Parathyroid adenoma (tissue), 2 donors: ENCODE results near the gene DYNC2LI1.

Experiments
- H2AFZ ChIP-seq: fragments of 300-600 bp; sonication (generic); one replicate; pipeline ENCODE4 v1.7.0; 2017; ENCODE audit warnings: antibody characterized with exemption, mild to moderate bottlenecking
- H3K27ac ChIP-seq: fragments of 300-600 bp; sonication (generic); one replicate; pipeline ENCODE4 v1.7.0; 2017
- H3K27me3 ChIP-seq: fragments of 300-600 bp; sonication (generic); one replicate; pipeline ENCODE4 v1.7.0; 2017; ENCODE audit warnings: low read length; ENCODE audit not compliant: control insufficient read depth, insufficient read depth
- H3K36me3 ChIP-seq: fragments of 300-600 bp; sonication (generic); one replicate; pipeline ENCODE4 v1.7.0; 2017; ENCODE audit warnings: low read length; ENCODE audit not compliant: control insufficient read depth, insufficient read depth
- H3K4me1 ChIP-seq: fragments of 300-600 bp; sonication (generic); one replicate; pipeline ENCODE4 v1.7.0; 2017; ENCODE audit warnings: control low read depth
- H3K4me2 ChIP-seq: fragments of 300-600 bp; sonication (generic); one replicate; pipeline ENCODE4 v1.7.0; 2017; ENCODE audit warnings: low read length
- H3K4me3 ChIP-seq: fragments of 300-600 bp; sonication (generic); one replicate; pipeline ENCODE4 v1.7.0; 2017; ENCODE audit warnings: low read depth, low read length
- H3K79me2 ChIP-seq: fragments of 300-600 bp; sonication (generic); one replicate; pipeline ENCODE4 v1.7.0; 2017; ENCODE audit warnings: control low read depth
- H3K9ac ChIP-seq: fragments of 300-600 bp; sonication (generic); one replicate; pipeline ENCODE4 v1.7.0; 2017; ENCODE audit warnings: mild to moderate bottlenecking
- H3K9me3 ChIP-seq: fragments of 300-600 bp; sonication (generic); one replicate; pipeline ENCODE4 v1.7.0; 2017; ENCODE audit warnings: low read length; ENCODE audit not compliant: control insufficient read depth
- TF ChIP-seq, protein P1 (sequence below): fragments of 300-600 bp; sonication (generic); IDR thresholded peaks from one replicate; pipeline ENCODE4 v1.7.0; 2017; ENCODE audit warnings: antibody characterized with exemption, mild to moderate bottlenecking
- donor health status: primary hyperparathyroidism.

DYNC2LI1 gene

DNA sequence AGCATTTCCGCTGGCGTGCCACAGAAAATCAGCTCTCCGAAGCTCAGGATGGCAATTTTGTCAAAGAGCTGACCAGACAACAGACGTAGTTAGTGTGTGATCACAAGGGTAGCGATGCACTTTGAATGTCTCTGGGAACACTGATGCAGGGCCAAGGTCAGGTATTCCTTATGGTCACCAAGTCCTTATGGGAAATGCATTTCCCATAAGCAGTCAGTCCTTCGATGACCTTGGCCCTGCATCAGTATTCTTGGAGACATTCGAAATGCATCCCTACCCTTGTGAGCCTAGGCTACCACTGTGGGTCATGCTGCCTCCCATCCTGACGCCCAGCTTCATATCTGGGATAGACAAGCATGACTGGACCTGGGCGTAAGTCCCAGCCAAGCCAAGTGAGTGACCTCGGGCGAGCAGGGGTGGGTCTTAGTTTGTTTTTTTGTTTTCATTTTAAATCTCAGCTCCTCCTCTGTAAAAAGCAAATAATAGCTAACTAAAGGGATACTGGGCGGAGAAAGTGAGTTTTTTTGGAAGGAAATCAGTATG is 51.2 kb downstream of the DYNC2LI1 start:
- Histone ChIP-seq H3K27me3 (no peaks in the 10 kb centered on the region), H3K4me2 (no peak overlapping the region), H3K9me3 (no peaks in the 10 kb centered on the region), H3K79me2 (no peaks in the 10 kb centered on the region), H2AFZ (no peak overlapping the region), H3K9ac (no peak overlapping the region), H3K36me3 (no peaks in the 10 kb centered on the region), H3K27ac (no peak overlapping the region), H3K4me1 (peaks cover 4% of the 10 kb centered on the region), H3K4me3 (no peak overlapping the region)
- TF ChIP-seq, protein P1, sequence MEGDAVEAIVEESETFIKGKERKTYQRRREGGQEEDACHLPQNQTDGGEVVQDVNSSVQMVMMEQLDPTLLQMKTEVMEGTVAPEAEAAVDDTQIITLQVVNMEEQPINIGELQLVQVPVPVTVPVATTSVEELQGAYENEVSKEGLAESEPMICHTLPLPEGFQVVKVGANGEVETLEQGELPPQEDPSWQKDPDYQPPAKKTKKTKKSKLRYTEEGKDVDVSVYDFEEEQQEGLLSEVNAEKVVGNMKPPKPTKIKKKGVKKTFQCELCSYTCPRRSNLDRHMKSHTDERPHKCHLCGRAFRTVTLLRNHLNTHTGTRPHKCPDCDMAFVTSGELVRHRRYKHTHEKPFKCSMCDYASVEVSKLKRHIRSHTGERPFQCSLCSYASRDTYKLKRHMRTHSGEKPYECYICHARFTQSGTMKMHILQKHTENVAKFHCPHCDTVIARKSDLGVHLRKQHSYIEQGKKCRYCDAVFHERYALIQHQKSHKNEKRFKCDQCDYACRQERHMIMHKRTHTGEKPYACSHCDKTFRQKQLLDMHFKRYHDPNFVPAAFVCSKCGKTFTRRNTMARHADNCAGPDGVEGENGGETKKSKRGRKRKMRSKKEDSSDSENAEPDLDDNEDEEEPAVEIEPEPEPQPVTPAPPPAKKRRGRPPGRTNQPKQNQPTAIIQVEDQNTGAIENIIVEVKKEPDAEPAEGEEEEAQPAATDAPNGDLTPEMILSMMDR = no peak

DNA sequence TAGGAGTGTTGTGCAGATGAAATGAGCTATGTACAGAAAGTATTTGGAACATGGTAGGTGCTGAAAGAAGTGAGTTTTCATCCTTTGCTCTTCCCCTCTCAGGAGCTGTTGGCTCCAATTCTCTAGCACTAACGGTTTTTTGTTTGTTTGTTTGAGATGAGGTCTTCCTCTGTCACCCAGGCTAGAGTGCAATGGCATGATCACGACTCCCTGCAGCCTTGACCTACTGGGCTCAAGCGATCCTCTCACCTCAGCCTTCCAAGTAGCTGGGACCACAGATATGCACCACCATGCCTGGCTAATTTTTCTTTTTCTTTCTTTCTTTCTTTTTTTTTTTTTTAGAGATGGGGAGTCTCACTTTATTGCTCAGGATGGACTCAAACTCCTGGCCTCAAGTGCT is 52.0 kb downstream of the DYNC2LI1 start:
- Histone ChIP-seq H3K36me3 (no peaks in the 10 kb centered on the region), H3K27ac (no peak overlapping the region), H3K79me2 (no peaks in the 10 kb centered on the region), H3K9me3 (no peaks in the 10 kb centered on the region), H3K4me3 (no peak overlapping the region), H3K4me1 (peaks cover 4% of the 10 kb centered on the region), H3K4me2 (no peak overlapping the region), H2AFZ (no peak overlapping the region), H3K9ac (no peak overlapping the region), H3K27me3 (no peaks in the 10 kb centered on the region)
- TF ChIP-seq, protein P1 = no peak

- Histone ChIP-seq H3K4me2 (no peak overlapping the region), H3K9me3 (no peaks in the 10 kb centered on the region), H2AFZ (no peak overlapping the region), H3K27ac (no peak overlapping the region), H3K4me3 (no peak overlapping the region), H3K27me3 (no peaks in the 10 kb centered on the region), H3K79me2 (no peaks in the 10 kb centered on the region), H3K4me1 (peaks cover 4% of the 10 kb centered on the region), H3K36me3 (no peaks in the 10 kb centered on the region), H3K9ac (no peak overlapping the region)
- TF ChIP-seq, protein P1 = no peak
Observed at GRCh38 chr2:43826305-43827250, 52.7 kb downstream of the DYNC2LI1 start.

GRCh38 chr2:43831543-43832294 is 57.9 kb downstream of the DYNC2LI1 start:
- no peaks in the 10 kb centered on the region for H3K79me2 ChIP-seq
- H3K9ac ChIP-seq = no peak overlapping the region
- no peaks in the 10 kb centered on the region for H3K9me3 ChIP-seq
- H3K4me1 ChIP-seq = no peaks in the 10 kb centered on the region
- H2AFZ ChIP-seq = peak overlapping the region; percentile 46
- H3K27me3 ChIP-seq = no peaks in the 10 kb centered on the region
- H3K36me3 ChIP-seq = no peaks in the 10 kb centered on the region
- TF ChIP-seq, protein P1 = no peak
- H3K4me2 ChIP-seq = peak overlapping the region; percentile 43
- H3K27ac ChIP-seq = no peak overlapping the region
- no peak overlapping the region for H3K4me3 ChIP-seq
